Transverse colon (tissue), 4 donors: ENCODE data around the gene CENPH. TPM values are rescaled to one million over a fixed set of nuclear protein-coding genes. Genes with fewer than 3 reads are reported as not detected.
A peak's percentile ranks its signal among the peaks of the same experiment; 100 is the strongest.
"Not testable (repeated sequence)": the region's sequence is repeated elsewhere in the genome, so short reads cannot be mapped to it uniquely, and the experiment has no call there.

ENCODE experiments used
- DNase-seq: peaks from one replicate; pipeline ENCODE4 v3.0.0-alpha.2; 2019
- H3K27ac ChIP-seq, 4 donors: fragments of 200-600 bp; sonication (generic); 2 replicates each; pipeline ENCODE4 v1.5.1; 2016 to 2018; ENCODE audit warnings: inconsistent platforms in 4 of 4
- H3K27me3 ChIP-seq: fragments of 200-600 bp; sonication (generic); 2 replicates; pipeline ENCODE4 v1.5.1; 2017; ENCODE audit warnings: inconsistent platforms
- H3K36me3 ChIP-seq, 4 donors: fragments of 200-600 bp; sonication (generic); 2 replicates each; pipeline ENCODE4 v1.5.1; 2017 to 2019; ENCODE audit warnings: inconsistent platforms in 4 of 4
- H3K4me1 ChIP-seq, 4 donors: fragments of 200-600 bp; sonication (generic); 2 replicates each; pipeline ENCODE4 v1.5.1; 2017 to 2020; ENCODE audit warnings: inconsistent platforms in 4 of 4
- H3K4me3 ChIP-seq, 4 donors: fragments of 200-600 bp; sonication (generic); 1 replicate in 1 of 4; 2 replicates in 3 of 4; pipeline versions ENCODE4 v1.5.1 to v1.6.1; 2017 to 2019; ENCODE audit warnings: inconsistent platforms in 4 of 4
- H3K9me3 ChIP-seq, 2 donors: fragments of 200-600 bp; sonication (generic); 2 replicates each; pipeline ENCODE4 v1.5.1; 2017 to 2019; ENCODE audit warnings: inconsistent platforms in 2 of 2
- EP300 ChIP-seq: sonication (generic); formaldehyde crosslinking; IDR thresholded peaks from one replicate; pipeline ENCODE4 v1.6.1; 2017; ENCODE audit warnings: antibody characterized with exemption, low read depth
- POLR2A ChIP-seq: fragments of 450-650 bp; IDR thresholded peaks from one replicate; pipeline ENCODE4 v1.6.1; 2016; ENCODE audit warnings: antibody characterized with exemption, mild to moderate bottlenecking, moderate library complexity
- POLR2AphosphoS5 ChIP-seq, 3 donors: sonication (generic); formaldehyde crosslinking; IDR thresholded peaks; one replicate each; pipeline ENCODE4 v1.6.1; 2016; ENCODE audit warnings: antibody characterized with exemption in 3 of 3
- WGBS, 2 donors: methylation state at CpG; one replicate each; pipeline ENCODE4 v1.1.5; 2018; ENCODE audit warnings: low coverage in 1 of 2; 5-methylcytosine and 5-hydroxymethylcytosine counted together
- in situ Hi-C, 4 donors: fragments of 200-750 bp; cut with MboI; loops; one replicate each; pipeline versions ENCODE4 v1.15.0 to v1.15.1; 2017; ENCODE audit warnings: low sequenced_read_pairs in 3 of 4, low pct_ligation_motif_present in 1 of 4, low pct_unique_long_range_greater_than_20kb in 1 of 4
- intact Hi-C: fragments of 100-400 bp; cut with DNase I; formaldehyde crosslinking; loops from one replicate; pipeline ENCODE4 v1.15.1; 2023; ENCODE audit warnings: low total_unique reads
- total RNA-seq, 4 donors: library from RNA; depleted of rRNA; stranded (reverse); fragments of >200 nt; gene quantifications; one replicate each; pipeline ENCODE4 v1.1.0, GENCODE V29; 2016
- TF ChIP-seq, protein P1 (sequence below), 5 experiments: fragments of 200-600 bp in 3 of 5; fragments of 450-650 bp in 2 of 5; sonication (generic) in 3 of 5; IDR thresholded peaks; 1 replicate in 2 of 5; 2 replicates in 3 of 5; pipeline ENCODE4 v1.5.1; 2016 to 2017; ENCODE audit warnings: antibody characterized with exemption in 5 of 5, inconsistent platforms in 3 of 5, mild to moderate bottlenecking in 2 of 5, moderate library complexity in 1 of 5

CENPH gene, protein sequence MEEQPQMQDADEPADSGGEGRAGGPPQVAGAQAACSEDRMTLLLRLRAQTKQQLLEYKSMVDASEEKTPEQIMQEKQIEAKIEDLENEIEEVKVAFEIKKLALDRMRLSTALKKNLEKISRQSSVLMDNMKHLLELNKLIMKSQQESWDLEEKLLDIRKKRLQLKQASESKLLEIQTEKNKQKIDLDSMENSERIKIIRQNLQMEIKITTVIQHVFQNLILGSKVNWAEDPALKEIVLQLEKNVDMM
- 1 to 10 TPM in 2 of 4 donors, not detected in 2; 1.2 to 4.4 TPM for total RNA-seq

DNA sequence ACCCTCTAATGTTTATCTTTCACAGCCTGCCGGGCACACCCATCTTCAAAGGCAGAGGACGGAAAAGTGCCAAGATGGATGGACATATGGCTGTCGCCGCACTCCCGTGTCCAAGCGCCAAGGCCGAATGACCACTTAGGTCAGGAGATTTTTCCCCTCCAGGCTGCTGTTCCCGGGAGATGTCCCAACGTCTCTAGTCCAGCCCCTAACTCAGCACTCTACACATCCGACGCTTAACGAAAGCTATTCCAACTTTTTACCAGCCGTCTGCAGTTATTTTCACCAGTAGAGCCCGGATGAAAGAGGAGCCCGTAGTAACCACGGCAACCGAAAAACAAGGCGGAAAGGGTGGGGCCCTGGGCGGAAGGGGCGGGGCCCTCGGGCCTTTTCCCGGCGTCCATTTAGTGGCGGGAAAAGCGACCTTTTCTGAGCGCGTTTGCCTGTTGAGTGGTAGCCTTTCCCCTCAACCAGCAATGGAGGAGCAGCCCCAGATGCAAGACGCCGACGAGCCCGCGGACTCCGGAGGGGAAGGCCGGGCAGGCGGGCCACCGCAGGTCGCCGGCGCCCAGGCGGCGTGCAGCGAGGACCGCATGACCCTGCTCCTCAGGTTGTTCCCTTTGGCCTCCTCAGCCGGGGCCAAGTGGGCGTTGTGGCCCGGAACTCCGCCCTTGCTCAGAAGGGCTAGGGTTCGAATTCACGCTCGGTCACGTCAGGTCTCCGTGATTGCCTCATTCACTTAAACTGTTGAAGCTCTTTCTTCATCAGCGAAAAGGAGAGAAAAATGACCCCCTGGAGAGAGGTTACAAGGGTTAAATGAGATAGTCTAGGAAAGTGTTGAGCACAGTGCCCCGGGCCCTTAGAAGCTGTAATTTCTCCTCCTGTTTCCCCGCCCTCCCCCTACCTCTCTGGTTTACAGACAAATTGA is at the start of gene CENPH:
CENPH (plus strand) TSS at position 422 of the 925 bp plus-strand sequence; CDS start at position 474, 52 bp downstream.
- intact Hi-C loops, result no loop called here
- TF ChIP-seq POLR2A (no peak), EP300 (no peak), POLR2AphosphoS5 (IDR thresholded peaks at IDR 0.05) (peak in 2 of 3 donors; percentile 3 to 10)
- TF ChIP-seq, protein P1, sequence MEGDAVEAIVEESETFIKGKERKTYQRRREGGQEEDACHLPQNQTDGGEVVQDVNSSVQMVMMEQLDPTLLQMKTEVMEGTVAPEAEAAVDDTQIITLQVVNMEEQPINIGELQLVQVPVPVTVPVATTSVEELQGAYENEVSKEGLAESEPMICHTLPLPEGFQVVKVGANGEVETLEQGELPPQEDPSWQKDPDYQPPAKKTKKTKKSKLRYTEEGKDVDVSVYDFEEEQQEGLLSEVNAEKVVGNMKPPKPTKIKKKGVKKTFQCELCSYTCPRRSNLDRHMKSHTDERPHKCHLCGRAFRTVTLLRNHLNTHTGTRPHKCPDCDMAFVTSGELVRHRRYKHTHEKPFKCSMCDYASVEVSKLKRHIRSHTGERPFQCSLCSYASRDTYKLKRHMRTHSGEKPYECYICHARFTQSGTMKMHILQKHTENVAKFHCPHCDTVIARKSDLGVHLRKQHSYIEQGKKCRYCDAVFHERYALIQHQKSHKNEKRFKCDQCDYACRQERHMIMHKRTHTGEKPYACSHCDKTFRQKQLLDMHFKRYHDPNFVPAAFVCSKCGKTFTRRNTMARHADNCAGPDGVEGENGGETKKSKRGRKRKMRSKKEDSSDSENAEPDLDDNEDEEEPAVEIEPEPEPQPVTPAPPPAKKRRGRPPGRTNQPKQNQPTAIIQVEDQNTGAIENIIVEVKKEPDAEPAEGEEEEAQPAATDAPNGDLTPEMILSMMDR (IDR thresholded peaks at IDR 0.05), result no peak
- H3K4me1 ChIP-seq, result peaks cover 8 to 22% (median 14%) of the 10 kb centered on the region in 4 donors
- H3K36me3 ChIP-seq, result no peaks in the 10 kb centered on the region
- peak; percentile 93 for DNase-seq
- H3K4me3 ChIP-seq, result peak within 1 kb of the TSS; percentile 64 to 94 (median 76)
- 0% methylated on average over 7 to 48 of the region's 55 CpGs for WGBS, 2 donors
- no peaks in the 10 kb centered on the region for H3K27me3 ChIP-seq
- in situ Hi-C loops, result no loop called here
- H3K27ac ChIP-seq, result peak within 1 kb of the TSS; percentile 83 to 89 (median 88)
- no peaks in the 10 kb centered on the region for H3K9me3 ChIP-seq

DNA sequence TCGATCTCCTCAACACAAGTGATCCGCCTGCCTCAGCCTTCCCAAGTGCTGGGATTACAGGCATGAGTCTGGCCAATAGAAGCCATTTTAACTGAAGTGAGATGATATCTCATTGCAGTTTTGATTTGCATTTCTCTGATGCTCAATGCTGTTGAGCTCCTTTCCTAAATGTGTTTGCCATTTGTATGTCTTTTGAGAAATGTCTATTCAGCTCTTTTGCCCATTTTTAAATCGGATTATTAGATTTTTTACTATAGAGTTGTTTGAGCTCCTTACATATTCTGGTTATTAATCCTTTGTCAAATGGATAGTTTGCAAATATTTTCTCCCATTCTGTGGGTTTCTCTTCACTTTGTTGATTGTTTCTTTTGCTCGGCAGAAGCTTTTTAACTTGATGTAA is 49.1 kb upstream of the CENPH start:
- DNase-seq, H3K36me3 ChIP-seq, intact Hi-C loops, in situ Hi-C loops, H3K9me3 ChIP-seq, H3K4me3 ChIP-seq, H3K27ac ChIP-seq, H3K4me1 ChIP-seq, H3K27me3 ChIP-seq: not testable (repeated sequence)
- 92 to 100% methylated on average over 1 to 4 of the region's 4 CpGs for WGBS, 2 donors

DNA sequence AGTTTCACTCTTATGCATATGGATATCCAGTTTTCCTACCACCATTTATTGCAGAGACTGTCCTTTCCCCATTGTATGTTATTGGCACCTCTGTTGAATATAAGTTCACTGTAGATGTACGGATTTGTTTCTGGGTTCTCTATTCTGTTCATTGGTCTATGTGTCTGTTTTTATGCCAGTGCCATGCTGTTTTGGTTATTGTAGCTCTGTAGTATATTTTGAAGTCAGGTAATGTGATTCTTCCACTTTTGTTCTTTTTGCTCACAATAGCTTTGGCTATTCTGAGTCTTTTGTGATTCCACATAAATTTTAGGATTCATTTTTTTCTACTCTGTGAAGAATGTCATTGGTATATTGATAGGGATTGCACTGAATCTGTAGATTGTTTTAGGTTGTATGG is 48.6 kb upstream of the CENPH start:
- Histone ChIP-seq H3K9me3 (peaks cover 8 to 9% of the 10 kb centered on the region in 2 donors), H3K27ac (no peak overlapping the region), H3K4me1 (no peaks in the 10 kb centered on the region), H3K27me3 (no peaks in the 10 kb centered on the region), H3K36me3 (no peaks in the 10 kb centered on the region), H3K4me3 (no peak overlapping the region)
- intact Hi-C loops, result no loop called here
- in situ Hi-C loops, result no loop called here
- WGBS, 2 donors, result 89 to 90% methylated on average over 1 of the region's 1 CpG
- TF ChIP-seq, protein P1 (IDR thresholded peaks at IDR 0.05), result no peak
- TF ChIP-seq EP300 (no peak), POLR2AphosphoS5 (IDR thresholded peaks at IDR 0.05) (no peak), POLR2A (no peak)
- DNase-seq, result no peak

DNA sequence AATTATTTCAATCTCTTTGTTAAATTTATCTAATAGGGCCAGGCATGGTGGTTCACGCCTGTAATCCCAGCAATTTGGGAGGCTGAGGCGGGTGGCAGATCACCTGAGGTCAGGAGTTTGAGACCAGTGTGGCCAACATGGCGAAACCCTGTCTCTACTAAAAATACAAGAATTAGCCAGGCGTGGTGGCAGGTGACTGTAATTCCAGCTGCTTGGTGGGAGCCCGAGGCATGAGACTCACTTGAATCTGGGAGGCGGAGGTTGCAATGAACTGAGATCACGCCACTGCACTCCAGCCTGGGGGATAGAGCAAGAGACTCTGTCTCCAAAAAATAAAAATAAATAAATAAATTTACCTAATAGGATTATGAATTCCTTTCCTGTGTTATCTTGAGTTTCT is 40.8 kb upstream of the CENPH start:
- in situ Hi-C loops, H3K4me1 ChIP-seq, H3K4me3 ChIP-seq, intact Hi-C loops, H3K27ac ChIP-seq, H3K36me3 ChIP-seq, H3K9me3 ChIP-seq, H3K27me3 ChIP-seq, DNase-seq: not testable (repeated sequence)
- WGBS, 2 donors, result 89 to 96% methylated on average over 6 to 7 of the region's 7 CpGs

DNA sequence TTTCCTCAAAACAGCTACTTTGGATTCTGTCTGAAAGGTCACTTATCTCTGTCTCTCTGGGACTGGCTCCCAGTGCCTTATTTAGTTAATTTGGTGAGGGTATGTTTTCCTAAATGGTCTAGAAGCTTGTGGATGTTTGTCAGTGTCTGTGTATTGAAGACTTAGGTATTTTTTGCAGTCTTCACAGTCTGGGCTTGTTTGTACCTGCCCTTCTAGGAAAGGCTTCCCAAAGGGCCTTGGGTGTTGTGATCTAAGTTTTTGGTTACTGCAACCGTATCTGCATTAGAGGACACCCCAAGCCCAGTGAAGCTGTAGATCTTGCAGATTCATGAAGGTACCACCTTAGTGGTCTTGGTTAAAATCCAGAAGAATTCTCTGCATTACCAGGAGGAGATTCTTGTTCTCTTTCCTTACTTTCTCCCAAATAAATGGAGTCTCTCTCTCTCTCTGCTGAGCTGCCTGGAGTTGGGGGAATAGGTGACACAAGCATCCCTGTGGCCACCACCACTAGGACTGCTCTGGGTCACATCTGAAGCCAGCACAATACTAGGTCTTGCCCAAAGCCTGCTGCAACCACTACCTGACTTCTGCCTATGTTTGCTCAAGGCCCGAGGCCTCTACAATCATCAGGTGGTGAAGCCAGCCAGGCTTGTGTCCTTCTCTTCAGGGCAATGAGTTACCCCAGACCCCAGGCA is 40.3 kb upstream of the CENPH start:
- WGBS, 2 donors, result 91% methylated on average over 2 of the region's 2 CpGs; no CpG with 5 or more reads in 1 of the 2 donors
- H3K27ac ChIP-seq, result no peak overlapping the region
- TF ChIP-seq POLR2A (no peak), EP300 (no peak), POLR2AphosphoS5 (IDR thresholded peaks at IDR 0.05) (no peak)
- TF ChIP-seq, protein P1 (IDR thresholded peaks at IDR 0.05), result no peak
- no peaks in the 10 kb centered on the region for H3K27me3 ChIP-seq
- H3K9me3 ChIP-seq, result no peaks in the 10 kb centered on the region
- intact Hi-C loops (no loop called here), in situ Hi-C loops (no loop called here)
- no peak for DNase-seq
- H3K4me1 ChIP-seq, result no peaks in the 10 kb centered on the region
- no peak overlapping the region for H3K4me3 ChIP-seq
- no peaks in the 10 kb centered on the region for H3K36me3 ChIP-seq
